Trophoblast cell (in vitro differentiated cells and primary cell): ENCODE data around the gene MRPL46.

ENCODE experiments used
- DNase-seq, 2 donors: peaks; one replicate each; pipeline ENCODE4 v3.0.0-alpha.2; 2016
- H2AFZ ChIP-seq: 2 replicates; pipeline ENCODE4 v1.6.1; 2013; ENCODE audit warnings: low read length, moderate library complexity, mild to moderate bottlenecking; ENCODE audit not compliant: insufficient read depth, poor library complexity
- H2AK5ac ChIP-seq: 2 replicates; pipeline ENCODE4 v1.6.1; 2013; ENCODE audit warnings: mild to moderate bottlenecking, low read length
- H2BK120ac ChIP-seq: 2 replicates; pipeline ENCODE4 v1.6.1; 2013; ENCODE audit warnings: low read length, mild to moderate bottlenecking, moderate library complexity; ENCODE audit not compliant: insufficient read depth, poor library complexity
- H2BK12ac ChIP-seq: 2 replicates; pipeline ENCODE4 v1.6.1; 2013; ENCODE audit warnings: mild to moderate bottlenecking, low read length, moderate library complexity
- H2BK5ac ChIP-seq: 2 replicates; pipeline ENCODE4 v1.6.1; 2013; ENCODE audit warnings: low read length, low read depth, moderate library complexity, mild to moderate bottlenecking; ENCODE audit not compliant: poor library complexity
- H3K14ac ChIP-seq: 2 replicates; pipeline ENCODE4 v1.6.1; 2013; ENCODE audit warnings: mild to moderate bottlenecking, low read length
- H3K18ac ChIP-seq: 2 replicates; pipeline ENCODE4 v1.6.1; 2013; ENCODE audit warnings: mild to moderate bottlenecking, low read length
- H3K23ac ChIP-seq: 2 replicates; pipeline ENCODE4 v1.6.1; 2013; ENCODE audit warnings: low read length
- H3K27ac ChIP-seq: 2 replicates; pipeline ENCODE4 v1.5.1; 2013; ENCODE audit warnings: low read depth, mild to moderate bottlenecking, inconsistent platforms, low read length, moderate library complexity
- H3K27me3 ChIP-seq: 2 replicates; pipeline ENCODE4 v1.6.1; 2013; ENCODE audit warnings: inconsistent platforms, mild to moderate bottlenecking, low read length, moderate library complexity; ENCODE audit not compliant: insufficient read depth
- H3K36me3 ChIP-seq, 2 experiments: 1 replicate in 1 of 2; 2 replicates in 1 of 2; pipeline ENCODE4 v1.6.1; 2013; ENCODE audit warnings: low read length in 2 of 2, mild to moderate bottlenecking in 2 of 2, moderate library complexity in 1 of 2; ENCODE audit not compliant: insufficient read depth in 2 of 2, control insufficient read depth in 1 of 2
- H3K4ac ChIP-seq: 2 replicates; pipeline ENCODE4 v1.6.1; 2013; ENCODE audit warnings: low read depth, mild to moderate bottlenecking, low read length, moderate library complexity
- H3K4me1 ChIP-seq, 2 experiments: 1 replicate in 1 of 2; 2 replicates in 1 of 2; pipeline ENCODE4 v1.6.1; 2013; ENCODE audit warnings: low read length in 2 of 2, mild to moderate bottlenecking in 2 of 2, moderate library complexity in 1 of 2; ENCODE audit not compliant: insufficient read depth in 2 of 2, control insufficient read depth in 1 of 2
- H3K4me2 ChIP-seq: 2 replicates; pipeline ENCODE4 v1.6.1; 2013; ENCODE audit warnings: inconsistent platforms, mild to moderate bottlenecking, low read length, moderate library complexity
- H3K4me3 ChIP-seq: 2 replicates; pipeline ENCODE4 v1.5.1; 2013; ENCODE audit warnings: mild to moderate bottlenecking, low read depth, low read length, inconsistent platforms
- H3K79me1 ChIP-seq: one replicate; pipeline ENCODE4 v1.6.1; 2013; ENCODE audit warnings: low read length
- H3K79me2 ChIP-seq: 2 replicates; pipeline ENCODE4 v1.6.1; 2013; ENCODE audit warnings: low read length, mild to moderate bottlenecking; ENCODE audit not compliant: control insufficient read depth, insufficient read depth, poor library complexity
- H3K9ac ChIP-seq: 2 replicates; pipeline ENCODE4 v1.6.1; 2013; ENCODE audit warnings: mild to moderate bottlenecking, low read length
- H3K9me3 ChIP-seq: 2 replicates; pipeline ENCODE4 v1.6.1; 2013; ENCODE audit warnings: low read depth, mild to moderate bottlenecking, control low read depth, inconsistent platforms, low read length; ENCODE audit not compliant: insufficient read depth
- H4K12ac ChIP-seq: 2 replicates; pipeline ENCODE4 v1.6.1; 2013; ENCODE audit warnings: low read depth, mild to moderate bottlenecking, low read length, moderate library complexity
- H4K8ac ChIP-seq: 2 replicates; pipeline ENCODE4 v1.6.1; 2013; ENCODE audit warnings: low read depth, mild to moderate bottlenecking, low read length, moderate library complexity
- H4K91ac ChIP-seq: one replicate; pipeline ENCODE4 v1.6.1; 2013; ENCODE audit warnings: low read depth, mild to moderate bottlenecking, low read length, moderate library complexity
- WGBS: extraction: QIAGEN DNeasy Blood & Tissue Kit; methylation state at CpG from one replicate; pipeline ENCODE4 v1.1.7; 2013; ENCODE audit warnings: missing lambda C conversion rate; ENCODE audit not compliant: insufficient read length, insufficient coverage; ENCODE audit errors: extremely low coverage; 5-methylcytosine and 5-hydroxymethylcytosine counted together

Gene MRPL46

GRCh38 chr15:88505721-88506120 lies 38.5 kb upstream of the MRPL46 start:
- no peaks in the 10 kb centered on the region for H3K9me3 ChIP-seq
- no peak overlapping the region for H3K4ac ChIP-seq
- no peak overlapping the region for H2BK5ac ChIP-seq
- H2AK5ac ChIP-seq: no peak overlapping the region
- no CpG with 5 or more reads among the region's 2 CpGs for WGBS
- H4K8ac ChIP-seq: no peak overlapping the region
- no peak overlapping the region for H2AFZ ChIP-seq
- H3K4me1 ChIP-seq: no peaks in the 10 kb centered on the region
- H3K23ac ChIP-seq: no peak overlapping the region
- no peak overlapping the region for H2BK120ac ChIP-seq
- H2BK12ac ChIP-seq: no peak overlapping the region
- H3K14ac ChIP-seq: no peak overlapping the region
- no peak overlapping the region for H3K27ac ChIP-seq
- no peaks in the 10 kb centered on the region for H3K79me1 ChIP-seq
- H3K4me2 ChIP-seq: no peak overlapping the region
- peaks cover 0 to 6% of the 10 kb centered on the region in 2 experiments for H3K36me3 ChIP-seq
- no peak overlapping the region for H3K18ac ChIP-seq
- H3K9ac ChIP-seq: no peak overlapping the region
- no peaks in the 10 kb centered on the region for H3K79me2 ChIP-seq
- H4K91ac ChIP-seq: no peak overlapping the region
- no peak overlapping the region for H4K12ac ChIP-seq
- DNase-seq: no peak
- no peak overlapping the region for H3K4me3 ChIP-seq
- H3K27me3 ChIP-seq: no peaks in the 10 kb centered on the region

- H3K36me3 ChIP-seq: peaks cover 0 to 3% of the 10 kb centered on the region in 2 experiments
- H2BK5ac ChIP-seq: no peak overlapping the region
- no peak overlapping the region for H3K27ac ChIP-seq
- no peak overlapping the region for H4K91ac ChIP-seq
- H4K8ac ChIP-seq: no peak overlapping the region
- no peak overlapping the region for H3K14ac ChIP-seq
- no peak overlapping the region for H2BK12ac ChIP-seq
- H2AK5ac ChIP-seq: no peak overlapping the region
- no peaks in the 10 kb centered on the region for H3K9me3 ChIP-seq
- no peak overlapping the region for H3K4me2 ChIP-seq
- H4K12ac ChIP-seq: no peak overlapping the region
- no peak overlapping the region for H3K18ac ChIP-seq
- no peak overlapping the region for H3K23ac ChIP-seq
- no peak overlapping the region for H2AFZ ChIP-seq
- no peak overlapping the region for H3K9ac ChIP-seq
- H2BK120ac ChIP-seq: no peak overlapping the region
- H3K4me3 ChIP-seq: no peak overlapping the region
- H3K79me1 ChIP-seq: no peaks in the 10 kb centered on the region
- H3K27me3 ChIP-seq: no peaks in the 10 kb centered on the region
- H3K4ac ChIP-seq: no peak overlapping the region
- H3K4me1 ChIP-seq: no peaks in the 10 kb centered on the region
- H3K79me2 ChIP-seq: no peaks in the 10 kb centered on the region
- DNase-seq: no peak
- WGBS: no CpG with 5 or more reads among the region's 1 CpG
Measured at GRCh38 chr15:88504445-88504844, 37.3 kb upstream of the MRPL46 start.

DNA sequence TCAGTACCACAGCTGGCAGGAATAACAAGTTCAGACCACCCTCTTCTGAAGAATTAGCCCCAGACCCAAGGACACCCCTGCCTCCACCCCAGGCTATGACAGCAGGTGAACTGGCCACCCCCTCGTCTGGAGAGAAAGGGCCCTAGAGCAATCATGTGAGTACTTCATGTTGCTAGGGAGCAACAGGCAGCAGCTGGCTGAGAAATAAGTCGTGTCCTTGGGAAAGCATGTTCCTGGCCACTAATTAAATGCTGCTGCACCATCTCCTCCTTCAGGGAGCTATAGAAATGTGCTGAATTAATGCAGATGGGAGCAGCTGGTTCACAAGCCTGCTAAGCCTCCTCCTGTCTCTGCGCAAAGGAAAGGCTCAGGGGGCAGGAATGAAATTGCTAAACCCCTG lies 31.8 kb upstream of the MRPL46 start:
- H3K9ac ChIP-seq: no peak overlapping the region
- no peak overlapping the region for H3K4me2 ChIP-seq
- no peak overlapping the region for H3K4me3 ChIP-seq
- no peaks in the 10 kb centered on the region for H3K79me2 ChIP-seq
- DNase-seq: no peak
- no peak overlapping the region for H2AK5ac ChIP-seq
- no peak overlapping the region for H2AFZ ChIP-seq
- no peak overlapping the region for H4K12ac ChIP-seq
- H4K91ac ChIP-seq: peak overlapping the region; percentile 34
- no peak overlapping the region for H3K18ac ChIP-seq
- no peak overlapping the region for H4K8ac ChIP-seq
- H3K4ac ChIP-seq: no peak overlapping the region
- H2BK5ac ChIP-seq: no peak overlapping the region
- no peak overlapping the region for H3K14ac ChIP-seq
- no peak overlapping the region for H3K27ac ChIP-seq
- no peak overlapping the region for H2BK120ac ChIP-seq
- H3K9me3 ChIP-seq: peaks cover 2% of the 10 kb centered on the region
- no peaks in the 10 kb centered on the region for H3K79me1 ChIP-seq
- WGBS: no CpG with 5 or more reads among the region's 3 CpGs
- no peaks in the 10 kb centered on the region for H3K27me3 ChIP-seq
- H3K23ac ChIP-seq: no peak overlapping the region
- H2BK12ac ChIP-seq: no peak overlapping the region
- H3K4me1 ChIP-seq: peaks cover 4% of the 10 kb centered on the region in 2 experiments
- H3K36me3 ChIP-seq: no peaks in the 10 kb centered on the region

DNA sequence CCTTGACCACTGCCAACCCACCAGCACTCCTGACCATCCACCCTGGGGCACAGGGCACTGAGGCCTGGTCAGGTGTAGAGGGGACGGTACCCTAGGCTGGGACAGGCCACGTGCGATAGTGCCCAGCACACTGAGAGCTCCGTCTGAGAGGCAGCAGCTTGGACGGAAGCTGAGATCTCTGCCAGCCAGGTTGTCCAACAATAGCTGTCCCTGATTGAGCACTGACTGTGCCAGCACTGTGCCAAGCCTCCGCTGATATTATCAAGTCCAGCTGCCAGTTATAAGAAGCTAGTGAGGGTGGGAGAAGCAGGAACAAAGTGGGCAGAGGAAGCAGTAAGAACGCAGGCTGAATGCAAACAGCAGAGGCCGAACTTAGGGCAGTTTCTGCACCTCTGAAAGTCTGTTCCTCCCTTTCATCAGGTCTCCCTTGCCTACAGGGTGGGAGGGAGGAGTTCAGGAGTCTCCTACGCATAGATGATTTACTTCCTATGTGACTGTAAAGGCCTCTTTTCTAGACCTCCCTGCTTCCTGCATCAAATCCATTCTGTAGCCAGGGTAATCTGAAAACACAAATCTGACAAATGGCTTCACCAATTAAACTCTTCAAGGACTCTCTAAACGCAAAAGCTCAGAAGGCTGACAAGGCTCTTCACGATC lies 30.0 kb upstream of the MRPL46 start:
- H2BK5ac ChIP-seq: no peak overlapping the region
- no peak overlapping the region for H4K8ac ChIP-seq
- H2BK120ac ChIP-seq: no peak overlapping the region
- H4K91ac ChIP-seq: no peak overlapping the region
- no peak overlapping the region for H2AK5ac ChIP-seq
- no peak overlapping the region for H2AFZ ChIP-seq
- H3K4ac ChIP-seq: no peak overlapping the region
- H3K79me2 ChIP-seq: no peaks in the 10 kb centered on the region
- no peak overlapping the region for H2BK12ac ChIP-seq
- H3K27ac ChIP-seq: no peak overlapping the region
- WGBS: no CpG with 5 or more reads among the region's 11 CpGs
- H3K4me1 ChIP-seq: peaks cover 4% of the 10 kb centered on the region in 2 experiments
- no peaks in the 10 kb centered on the region for H3K27me3 ChIP-seq
- no peaks in the 10 kb centered on the region for H3K79me1 ChIP-seq
- no peak overlapping the region for H3K4me3 ChIP-seq
- H3K9ac ChIP-seq: no peak overlapping the region
- no peaks in the 10 kb centered on the region for H3K36me3 ChIP-seq
- no peak overlapping the region for H4K12ac ChIP-seq
- no peak for DNase-seq
- no peak overlapping the region for H3K14ac ChIP-seq
- no peak overlapping the region for H3K4me2 ChIP-seq
- H3K9me3 ChIP-seq: peaks cover 2% of the 10 kb centered on the region
- H3K18ac ChIP-seq: no peak overlapping the region
- no peak overlapping the region for H3K23ac ChIP-seq
